GM18520 (cell line): ENCODE data around the gene P2RY2.
"Not testable (repeated sequence)": the region's sequence is repeated elsewhere in the genome, so short reads cannot be mapped to it uniquely, and the experiment has no call there.

Source experiments
- ATAC-seq: cut with Tn5 transposase; IDR thresholded peaks from one replicate; pipeline ENCODE4 v1.9.1; 2021; ENCODE audit not compliant: unreplicated experiment

P2RY2 gene

GRCh38 chr11:73187854-73188253 lies 30.2 kb upstream of the P2RY2 start:
- ATAC-seq = no peak

- no peak for ATAC-seq
These were observed 29.8 kb upstream of the P2RY2 start for GRCh38 chr11:73188301-73188700.

- no peak for ATAC-seq
These were observed 28.8 kb upstream of the P2RY2 start for GRCh38 chr11:73189315-73189714.

GRCh38 chr11:73189723-73190556 lies 28.1 kb upstream of the P2RY2 start:
- no peak for ATAC-seq

- no peak for ATAC-seq
These were observed 27.6 kb upstream of the P2RY2 start for GRCh38 chr11:73190557-73190885.

- no peak for ATAC-seq
These were observed 26.9 kb upstream of the P2RY2 start for GRCh38 chr11:73191151-73191550.

GRCh38 chr11:73192272-73192671 lies 25.8 kb upstream of the P2RY2 start:
- no peak for ATAC-seq

- ATAC-seq = no peak
These were observed 24.6 kb upstream of the P2RY2 start for GRCh38 chr11:73193251-73194033.

GRCh38 chr11:73194034-73194507 lies 24.0 kb upstream of the P2RY2 start:
- ATAC-seq = no peak

GRCh38 chr11:73194593-73194992 lies 23.5 kb upstream of the P2RY2 start:
- ATAC-seq = no peak

GRCh38 chr11:73195191-73196007 lies 22.7 kb upstream of the P2RY2 start:
- ATAC-seq = no peak

GRCh38 chr11:73196576-73196975 lies 21.5 kb upstream of the P2RY2 start:
- ATAC-seq = no peak

GRCh38 chr11:73197348-73197747 lies 20.7 kb upstream of the P2RY2 start:
- no peak for ATAC-seq

- not testable (repeated sequence) for ATAC-seq
These were observed 20.3 kb upstream of the P2RY2 start for GRCh38 chr11:73197787-73198186.

GRCh38 chr11:73198677-73199076 lies 19.4 kb upstream of the P2RY2 start:
- no peak for ATAC-seq

GRCh38 chr11:73199446-73199845 lies 18.6 kb upstream of the P2RY2 start:
- ATAC-seq = no peak

- no peak for ATAC-seq
These were observed 17.8 kb upstream of the P2RY2 start for GRCh38 chr11:73200256-73200655.

GRCh38 chr11:73201249-73201648 lies 16.8 kb upstream of the P2RY2 start:
- no peak for ATAC-seq

GRCh38 chr11:73201888-73202780 lies 15.9 kb upstream of the P2RY2 start:
- no peak for ATAC-seq

- ATAC-seq = no peak
These were observed 14.8 kb upstream of the P2RY2 start for GRCh38 chr11:73203322-73203721.
